HEK293 (cell line): ENCODE measurements around the gene FREM3.

Source experiments
- CTCF ChIA-PET: fragments of 350-600 bp; formaldehyde crosslinking; extraction: SDS; loops from one replicate; lab custom pipeline; 2021; ENCODE audit warnings: antibody characterized with exemption; lab: Yijun Ruan, JAX
- POLR2A ChIA-PET: fragments of 300-600 bp; formaldehyde crosslinking; extraction: SDS; loops from one replicate; lab custom pipeline; 2020; ENCODE audit warnings: antibody characterized with exemption, inconsistent platforms; lab: Yijun Ruan, JAX
- H3K27ac ChIP-seq: fragments of 200-500 bp; sonication (Bioruptor generic); 2 replicates; pipeline ENCODE4 v1.5.1; 2014; ENCODE audit warnings: low read depth, low read length, control low read depth, inconsistent platforms; ENCODE audit errors: extremely low read depth
- H3K36me3 ChIP-seq, 2 experiments: fragments of 200-500 bp in 1 of 2; sonication (Bioruptor generic) in 1 of 2; 1 replicate in 1 of 2; 2 replicates in 1 of 2; pipeline ENCODE4 v1.5.1; 2014 to 2017; ENCODE audit warnings: inconsistent platforms in 2 of 2, low read length in 2 of 2; ENCODE audit not compliant: control insufficient read depth in 2 of 2, insufficient read depth in 1 of 2
- H3K4me1 ChIP-seq: fragments of 200-500 bp; sonication (Bioruptor generic); 2 replicates; pipeline ENCODE4 v1.5.1; 2014; ENCODE audit warnings: mild to moderate bottlenecking, low read length, inconsistent platforms; ENCODE audit not compliant: control insufficient read depth, insufficient read depth
- H3K4me3 ChIP-seq: 2 replicates; pipeline ENCODE4 v1.5.1; 2011; ENCODE audit warnings: low read depth, mild to moderate bottlenecking, control low read depth, low read length, moderate library complexity
- H3K9me3 ChIP-seq: fragments of 200-500 bp; sonication (Bioruptor generic); 2 replicates; pipeline ENCODE4 v1.5.1; 2014; ENCODE audit warnings: low read depth, low read length, inconsistent platforms; ENCODE audit not compliant: control insufficient read depth, insufficient read depth
- MZF1 ChIP-seq: fragments of 450-650 bp; formaldehyde crosslinking; IDR thresholded peaks from 2 replicates; pipeline ENCODE4 v1.5.1; 2017; ENCODE audit warnings: missing biosample characterization, missing genetic modification characterization, borderline replicate concordance
- RBAK ChIP-seq: fragments of 450-650 bp; formaldehyde crosslinking; IDR thresholded peaks from 2 replicates; pipeline ENCODE4 v1.5.1; 2016; ENCODE audit warnings: missing biosample characterization, missing genetic modification characterization
- TCF7L2 ChIP-seq: IDR thresholded peaks from 2 replicates; pipeline ENCODE4 v1.6.1; 2011; ENCODE audit warnings: low read depth, mild to moderate bottlenecking, inconsistent platforms, low read length, moderate library complexity, borderline replicate concordance
- TRIM28 ChIP-seq: IDR thresholded peaks from 2 replicates; pipeline ENCODE4 v1.6.1; 2011; ENCODE audit warnings: low read length, control low read depth, borderline replicate concordance
- ZNF132 ChIP-seq: fragments of 450-650 bp; formaldehyde crosslinking; IDR thresholded peaks from 2 replicates; pipeline ENCODE4 v1.5.1; 2017; ENCODE audit warnings: missing biosample characterization, missing genetic modification characterization, borderline replicate concordance
- ZNF138 ChIP-seq: fragments of 450-650 bp; formaldehyde crosslinking; IDR thresholded peaks from 2 replicates; pipeline ENCODE4 v1.5.1; 2016; ENCODE audit warnings: missing biosample characterization, missing genetic modification characterization, borderline replicate concordance
- ZNF18 ChIP-seq: fragments of 450-650 bp; formaldehyde crosslinking; IDR thresholded peaks from 2 replicates; pipeline ENCODE4 v1.5.1; 2016; ENCODE audit warnings: missing biosample characterization, missing genetic modification characterization
- ZNF549 ChIP-seq: fragments of 450-650 bp; IDR thresholded peaks from 2 replicates; pipeline ENCODE4 v1.5.1; 2018; ENCODE audit warnings: missing biosample characterization, missing genetic modification characterization, mild to moderate bottlenecking, inconsistent platforms, moderate library complexity
- ZNF558 ChIP-seq: fragments of 450-650 bp; formaldehyde crosslinking; IDR thresholded peaks from 2 replicates; pipeline ENCODE4 v1.5.1; 2016; ENCODE audit warnings: missing biosample characterization, missing genetic modification characterization
- ZNF621 ChIP-seq: fragments of 450-650 bp; formaldehyde crosslinking; IDR thresholded peaks from 2 replicates; pipeline ENCODE4 v1.5.1; 2017; ENCODE audit warnings: missing biosample characterization, missing genetic modification characterization
- ZNF624 ChIP-seq: fragments of 450-650 bp; formaldehyde crosslinking; IDR thresholded peaks from 2 replicates; pipeline ENCODE4 v1.5.1; 2017; ENCODE audit warnings: missing biosample characterization, missing genetic modification characterization
- TF ChIP-seq, protein P1 (sequence below): fragments of 450-650 bp; formaldehyde crosslinking; IDR thresholded peaks from 2 replicates; pipeline ENCODE4 v1.5.1; 2016; ENCODE audit warnings: missing biosample characterization, missing genetic modification characterization
- TF ChIP-seq, protein P2 (sequence below): fragments of 450-650 bp; formaldehyde crosslinking; IDR thresholded peaks from 2 replicates; pipeline ENCODE4 v1.5.1; 2017; ENCODE audit warnings: missing biosample characterization, missing genetic modification characterization
- TF ChIP-seq, protein P3 (sequence below): fragments of 450-650 bp; formaldehyde crosslinking; IDR thresholded peaks from 2 replicates; pipeline ENCODE4 v1.5.1; 2016; ENCODE audit warnings: missing biosample characterization, missing genetic modification characterization, borderline replicate concordance
- TF ChIP-seq, protein P4 (sequence below): fragments of 450-650 bp; formaldehyde crosslinking; IDR thresholded peaks from 2 replicates; pipeline ENCODE4 v1.5.0; 2017; ENCODE audit warnings: missing biosample characterization, missing genetic modification characterization, borderline replicate concordance
- TF ChIP-seq, protein P5 (sequence below): fragments of 450-650 bp; formaldehyde crosslinking; IDR thresholded peaks from 2 replicates; pipeline ENCODE4 v1.5.1; 2017; ENCODE audit warnings: missing biosample characterization, missing genetic modification characterization

FREM3 gene

DNA sequence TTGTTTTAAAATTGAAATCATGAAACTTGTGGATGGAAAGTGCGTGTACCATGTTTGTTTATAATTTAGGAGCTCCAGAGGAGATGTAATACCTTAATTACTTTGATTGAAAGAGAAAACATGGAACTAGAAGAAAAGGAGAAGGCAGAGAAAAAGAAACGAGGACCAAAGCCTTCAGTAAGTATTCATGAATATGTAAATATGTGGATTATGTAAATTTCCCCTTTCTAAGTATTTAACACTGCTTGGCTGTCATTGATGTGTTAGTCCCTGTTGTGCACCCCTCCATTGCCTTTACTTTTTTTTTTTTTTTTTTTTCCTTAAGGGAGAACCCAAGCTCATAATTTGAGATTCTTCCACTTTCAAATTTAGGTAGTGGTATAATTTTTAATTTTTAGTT is 150.5 kb downstream of the FREM3 start:
- peaks cover 34 to 89% of the 10 kb centered on the region in 2 experiments for H3K36me3 ChIP-seq
- TF ChIP-seq ZNF558 (tag by site-specific recombination) (no peak), ZNF624 (tag by site-specific recombination) (no peak), ZNF138 (no peak), ZNF549 (tag by site-specific recombination) (no peak), ZNF132 (tag by site-specific recombination) (no peak), TCF7L2 (no peak), ZNF18 (tag by site-specific recombination) (no peak), MZF1 (tag by site-specific recombination) (no peak), RBAK (tag by site-specific recombination) (no peak), ZNF621 (tag by site-specific recombination) (no peak), TRIM28 (no peak)
- TF ChIP-seq, protein P1, sequence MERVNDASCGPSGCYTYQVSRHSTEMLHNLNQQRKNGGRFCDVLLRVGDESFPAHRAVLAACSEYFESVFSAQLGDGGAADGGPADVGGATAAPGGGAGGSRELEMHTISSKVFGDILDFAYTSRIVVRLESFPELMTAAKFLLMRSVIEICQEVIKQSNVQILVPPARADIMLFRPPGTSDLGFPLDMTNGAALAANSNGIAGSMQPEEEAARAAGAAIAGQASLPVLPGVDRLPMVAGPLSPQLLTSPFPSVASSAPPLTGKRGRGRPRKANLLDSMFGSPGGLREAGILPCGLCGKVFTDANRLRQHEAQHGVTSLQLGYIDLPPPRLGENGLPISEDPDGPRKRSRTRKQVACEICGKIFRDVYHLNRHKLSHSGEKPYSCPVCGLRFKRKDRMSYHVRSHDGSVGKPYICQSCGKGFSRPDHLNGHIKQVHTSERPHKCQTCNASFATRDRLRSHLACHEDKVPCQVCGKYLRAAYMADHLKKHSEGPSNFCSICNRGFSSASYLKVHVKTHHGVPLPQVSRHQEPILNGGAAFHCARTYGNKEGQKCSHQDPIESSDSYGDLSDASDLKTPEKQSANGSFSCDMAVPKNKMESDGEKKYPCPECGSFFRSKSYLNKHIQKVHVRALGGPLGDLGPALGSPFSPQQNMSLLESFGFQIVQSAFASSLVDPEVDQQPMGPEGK (tag by site-specific recombination): no peak
- TF ChIP-seq, protein P2, sequence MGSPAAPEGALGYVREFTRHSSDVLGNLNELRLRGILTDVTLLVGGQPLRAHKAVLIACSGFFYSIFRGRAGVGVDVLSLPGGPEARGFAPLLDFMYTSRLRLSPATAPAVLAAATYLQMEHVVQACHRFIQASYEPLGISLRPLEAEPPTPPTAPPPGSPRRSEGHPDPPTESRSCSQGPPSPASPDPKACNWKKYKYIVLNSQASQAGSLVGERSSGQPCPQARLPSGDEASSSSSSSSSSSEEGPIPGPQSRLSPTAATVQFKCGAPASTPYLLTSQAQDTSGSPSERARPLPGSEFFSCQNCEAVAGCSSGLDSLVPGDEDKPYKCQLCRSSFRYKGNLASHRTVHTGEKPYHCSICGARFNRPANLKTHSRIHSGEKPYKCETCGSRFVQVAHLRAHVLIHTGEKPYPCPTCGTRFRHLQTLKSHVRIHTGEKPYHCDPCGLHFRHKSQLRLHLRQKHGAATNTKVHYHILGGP: no peak
- TF ChIP-seq, protein P3, sequence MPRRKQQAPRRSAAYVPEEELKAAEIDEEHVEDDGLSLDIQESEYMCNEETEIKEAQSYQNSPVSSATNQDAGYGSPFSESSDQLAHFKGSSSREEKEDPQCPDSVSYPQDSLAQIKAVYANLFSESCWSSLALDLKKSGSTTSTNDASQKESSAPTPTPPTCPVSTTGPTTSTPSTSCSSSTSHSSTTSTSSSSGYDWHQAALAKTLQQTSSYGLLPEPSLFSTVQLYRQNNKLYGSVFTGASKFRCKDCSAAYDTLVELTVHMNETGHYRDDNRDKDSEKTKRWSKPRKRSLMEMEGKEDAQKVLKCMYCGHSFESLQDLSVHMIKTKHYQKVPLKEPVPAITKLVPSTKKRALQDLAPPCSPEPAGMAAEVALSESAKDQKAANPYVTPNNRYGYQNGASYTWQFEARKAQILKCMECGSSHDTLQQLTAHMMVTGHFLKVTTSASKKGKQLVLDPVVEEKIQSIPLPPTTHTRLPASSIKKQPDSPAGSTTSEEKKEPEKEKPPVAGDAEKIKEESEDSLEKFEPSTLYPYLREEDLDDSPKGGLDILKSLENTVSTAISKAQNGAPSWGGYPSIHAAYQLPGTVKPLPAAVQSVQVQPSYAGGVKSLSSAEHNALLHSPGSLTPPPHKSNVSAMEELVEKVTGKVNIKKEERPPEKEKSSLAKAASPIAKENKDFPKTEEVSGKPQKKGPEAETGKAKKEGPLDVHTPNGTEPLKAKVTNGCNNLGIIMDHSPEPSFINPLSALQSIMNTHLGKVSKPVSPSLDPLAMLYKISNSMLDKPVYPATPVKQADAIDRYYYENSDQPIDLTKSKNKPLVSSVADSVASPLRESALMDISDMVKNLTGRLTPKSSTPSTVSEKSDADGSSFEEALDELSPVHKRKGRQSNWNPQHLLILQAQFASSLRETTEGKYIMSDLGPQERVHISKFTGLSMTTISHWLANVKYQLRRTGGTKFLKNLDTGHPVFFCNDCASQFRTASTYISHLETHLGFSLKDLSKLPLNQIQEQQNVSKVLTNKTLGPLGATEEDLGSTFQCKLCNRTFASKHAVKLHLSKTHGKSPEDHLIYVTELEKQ: no peak
- TF ChIP-seq, protein P4, sequence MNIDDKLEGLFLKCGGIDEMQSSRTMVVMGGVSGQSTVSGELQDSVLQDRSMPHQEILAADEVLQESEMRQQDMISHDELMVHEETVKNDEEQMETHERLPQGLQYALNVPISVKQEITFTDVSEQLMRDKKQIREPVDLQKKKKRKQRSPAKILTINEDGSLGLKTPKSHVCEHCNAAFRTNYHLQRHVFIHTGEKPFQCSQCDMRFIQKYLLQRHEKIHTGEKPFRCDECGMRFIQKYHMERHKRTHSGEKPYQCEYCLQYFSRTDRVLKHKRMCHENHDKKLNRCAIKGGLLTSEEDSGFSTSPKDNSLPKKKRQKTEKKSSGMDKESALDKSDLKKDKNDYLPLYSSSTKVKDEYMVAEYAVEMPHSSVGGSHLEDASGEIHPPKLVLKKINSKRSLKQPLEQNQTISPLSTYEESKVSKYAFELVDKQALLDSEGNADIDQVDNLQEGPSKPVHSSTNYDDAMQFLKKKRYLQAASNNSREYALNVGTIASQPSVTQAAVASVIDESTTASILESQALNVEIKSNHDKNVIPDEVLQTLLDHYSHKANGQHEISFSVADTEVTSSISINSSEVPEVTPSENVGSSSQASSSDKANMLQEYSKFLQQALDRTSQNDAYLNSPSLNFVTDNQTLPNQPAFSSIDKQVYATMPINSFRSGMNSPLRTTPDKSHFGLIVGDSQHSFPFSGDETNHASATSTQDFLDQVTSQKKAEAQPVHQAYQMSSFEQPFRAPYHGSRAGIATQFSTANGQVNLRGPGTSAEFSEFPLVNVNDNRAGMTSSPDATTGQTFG (tag by site-specific recombination): no peak
- TF ChIP-seq, protein P5, sequence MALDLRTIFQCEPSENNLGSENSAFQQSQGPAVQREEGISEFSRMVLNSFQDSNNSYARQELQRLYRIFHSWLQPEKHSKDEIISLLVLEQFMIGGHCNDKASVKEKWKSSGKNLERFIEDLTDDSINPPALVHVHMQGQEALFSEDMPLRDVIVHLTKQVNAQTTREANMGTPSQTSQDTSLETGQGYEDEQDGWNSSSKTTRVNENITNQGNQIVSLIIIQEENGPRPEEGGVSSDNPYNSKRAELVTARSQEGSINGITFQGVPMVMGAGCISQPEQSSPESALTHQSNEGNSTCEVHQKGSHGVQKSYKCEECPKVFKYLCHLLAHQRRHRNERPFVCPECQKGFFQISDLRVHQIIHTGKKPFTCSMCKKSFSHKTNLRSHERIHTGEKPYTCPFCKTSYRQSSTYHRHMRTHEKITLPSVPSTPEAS: no peak
- TF ChIP-seq, all 188 proteins: peak for 0
- Histone ChIP-seq H3K4me3 (no peak overlapping the region), H3K27ac (no peak overlapping the region), H3K9me3 (no peaks in the 10 kb centered on the region), H3K4me1 (no peaks in the 10 kb centered on the region)
- ChIA-PET POLR2A (interaction anchor here (0.6 kb wide), 1 partner anchor 37 kb away, joined by 3 read pairs; the partner anchor contains the start of gene SMARCA5), CTCF (no interaction called here)
